Panc1 (cell line): ENCODE results near the gene WSCD1. TPM values are rescaled to one million over a fixed set of nuclear protein-coding genes. Genes with fewer than 3 reads are reported as not detected.

ENCODE experiments used
- ATAC-seq: fragments of 200-7000 bp; cut with Tn5 transposase; 2 replicates; pipeline ENCODE4 v1.9.1; 2020; ENCODE audit warnings: mild to moderate bottlenecking, moderate library complexity
- BruUV-seq: library from RNA; stranded (reverse); fragments of 400-500 nt; replicated peaks from 2 replicates; lab custom pipeline; 2021; lab: Mats Ljungman, UMichigan
- CTCF ChIA-PET: fragments of 300-600 bp; sonication (Branson Sonifier 250); formaldehyde crosslinking; loops from one replicate; lab custom pipeline; 2022; ENCODE audit warnings: antibody characterized with exemption; lab: Charles Lee
- POLR2A ChIA-PET: fragments of 300-600 bp; sonication (Branson Sonifier 250); formaldehyde crosslinking; loops from one replicate; lab custom pipeline; 2022; ENCODE audit warnings: antibody characterized with exemption; lab: Charles Lee
- DNase-seq: peaks from one replicate; pipeline ENCODE4 v3.0.0-alpha.2; 2010; ENCODE audit warnings: low read depth, low spot score
- H3K27ac ChIP-seq: 2 replicates; pipeline ENCODE4 v1.5.1; 2011; ENCODE audit warnings: mild to moderate bottlenecking, low read length, inconsistent platforms
- H3K27me3 ChIP-seq: fragments of 200-500 bp; sonication (Bioruptor generic); 2 replicates; pipeline ENCODE4 v1.6.0; 2014; ENCODE audit warnings: low read length, inconsistent platforms; ENCODE audit not compliant: control insufficient read depth, insufficient read depth
- H3K36me3 ChIP-seq: fragments of 200-500 bp; sonication (Bioruptor generic); 2 replicates; pipeline ENCODE4 v1.5.1; 2014; ENCODE audit warnings: inconsistent platforms, mild to moderate bottlenecking, low read length, moderate library complexity; ENCODE audit not compliant: control insufficient read depth, insufficient read depth
- H3K4me1 ChIP-seq: 2 replicates; pipeline ENCODE4 v1.5.1; 2011; ENCODE audit warnings: inconsistent platforms, mild to moderate bottlenecking, low read length, moderate library complexity; ENCODE audit not compliant: control insufficient read depth, insufficient read depth
- H3K4me3 ChIP-seq, 2 experiments: 2 replicates each; pipeline ENCODE4 v1.5.1; 2011 to 2012; ENCODE audit warnings: low read depth in 2 of 2, low read length in 2 of 2, mild to moderate bottlenecking in 2 of 2, inconsistent platforms in 1 of 2, moderate library complexity in 1 of 2
- H3K9me3 ChIP-seq: fragments of 200-500 bp; sonication (Bioruptor generic); 2 replicates; pipeline ENCODE4 v1.5.1; 2014; ENCODE audit warnings: low read depth, mild to moderate bottlenecking, inconsistent platforms, low read length, moderate library complexity; ENCODE audit not compliant: control insufficient read depth, insufficient read depth
- CTCF ChIP-seq: fragments of 450-650 bp; IDR thresholded peaks from 2 replicates; pipeline ENCODE4 v1.5.1; 2017; ENCODE audit warnings: mild to moderate bottlenecking
- POLR2AphosphoS5 ChIP-seq: IDR thresholded peaks from 2 replicates; pipeline ENCODE4 v1.6.1; 2012; ENCODE audit warnings: mild to moderate bottlenecking, low read depth, low read length, moderate library complexity
- REST ChIP-seq, 2 experiments: IDR thresholded peaks; 2 replicates each; pipeline ENCODE4 v1.6.1; 2011 to 2012; ENCODE audit warnings: low read depth in 2 of 2, control low read depth in 1 of 2, low read length in 1 of 2, mild to moderate bottlenecking in 1 of 2, moderate library complexity in 1 of 2; ENCODE audit not compliant: insufficient read depth in 1 of 2
- SIN3A ChIP-seq: IDR thresholded peaks from 2 replicates; pipeline ENCODE4 v1.6.1; 2012; ENCODE audit warnings: low read depth, mild to moderate bottlenecking, low read length, moderate library complexity, borderline replicate concordance; ENCODE audit not compliant: insufficient read depth
- TCF7L2 ChIP-seq: IDR thresholded peaks from 2 replicates; pipeline ENCODE4 v1.6.1; 2011; ENCODE audit warnings: mild to moderate bottlenecking, low read depth, low read length, inconsistent platforms
- in situ Hi-C: cut with HindIII; loops from 2 replicates; pipeline ENCODE4 v1.10.0; 2016; ENCODE audit warnings: low sequenced_read_pairs, low pct_unique_long_range_greater_than_20kb
- intact Hi-C: fragments of 100-400 bp; cut with micrococcal nuclease; formaldehyde crosslinking; loops from one replicate; pipeline ENCODE4 v1.10.0; 2022; ENCODE audit not compliant: unreplicated experiment
- total RNA-seq: library from RNA; stranded (reverse); gene quantifications from one replicate; pipeline ENCODE4 v1.2.1, GENCODE V29; 2021; ENCODE audit not compliant: unreplicated experiment

The WSCD1 gene
- total RNA-seq, 1 experiment from 2014 or later: 0.74 TPM

- Histone ChIP-seq H3K9me3 (no peaks in the 10 kb centered on the region), H3K27ac (no peak overlapping the region), H3K27me3 (no peaks in the 10 kb centered on the region), H3K36me3 (no peaks in the 10 kb centered on the region), H3K4me3 (no peak overlapping the region), H3K4me1 (no peaks in the 10 kb centered on the region)
- ChIA-PET CTCF (no interaction called here), POLR2A (no interaction called here)
- in situ Hi-C loops: no loop called here
- no peak for ATAC-seq
- TF ChIP-seq POLR2AphosphoS5 (no peak), REST (IDR thresholded peaks at IDR 0.05; ENCODE audit: insufficient read depth in 1 of 2, low read depth in 2 of 2, low read length in 1 of 2) (no peak), TCF7L2 (no peak), CTCF (no peak), SIN3A (no peak)
- DNase-seq: no peak
- BruUV-seq: no TSS peak
- intact Hi-C loops: no loop called here
These were observed 8.3 kb downstream of the WSCD1 start for GRCh38 chr17:6078458-6078871.

- ChIA-PET CTCF (no interaction called here), POLR2A (no interaction called here)
- in situ Hi-C loops (no loop called here), intact Hi-C loops (no loop called here)
- Histone ChIP-seq H3K4me1 (no peaks in the 10 kb centered on the region), H3K27me3 (no peaks in the 10 kb centered on the region), H3K36me3 (no peaks in the 10 kb centered on the region), H3K4me3 (no peak overlapping the region), H3K9me3 (no peaks in the 10 kb centered on the region), H3K27ac (no peak overlapping the region)
- ATAC-seq (no peak), DNase-seq (no peak)
- BruUV-seq: no TSS peak
- TF ChIP-seq TCF7L2 (no peak), SIN3A (no peak), POLR2AphosphoS5 (no peak), REST (IDR thresholded peaks at IDR 0.05; ENCODE audit: insufficient read depth in 1 of 2, low read depth in 2 of 2, low read length in 1 of 2) (no peak), CTCF (no peak)
These were observed 9.1 kb downstream of the WSCD1 start for GRCh38 chr17:6079155-6079888.
